ENCODE data around the gene CABLES1.
"Not testable (repeated sequence)": the region's sequence is repeated elsewhere in the genome, so short reads cannot be mapped to it uniquely, and the experiment has no call there.

The CABLES1 gene

GRCh38 chr18:23247896-23248295 lies 112.6 kb downstream of the CABLES1 start:
- no peak for DNase-seq

DNA sequence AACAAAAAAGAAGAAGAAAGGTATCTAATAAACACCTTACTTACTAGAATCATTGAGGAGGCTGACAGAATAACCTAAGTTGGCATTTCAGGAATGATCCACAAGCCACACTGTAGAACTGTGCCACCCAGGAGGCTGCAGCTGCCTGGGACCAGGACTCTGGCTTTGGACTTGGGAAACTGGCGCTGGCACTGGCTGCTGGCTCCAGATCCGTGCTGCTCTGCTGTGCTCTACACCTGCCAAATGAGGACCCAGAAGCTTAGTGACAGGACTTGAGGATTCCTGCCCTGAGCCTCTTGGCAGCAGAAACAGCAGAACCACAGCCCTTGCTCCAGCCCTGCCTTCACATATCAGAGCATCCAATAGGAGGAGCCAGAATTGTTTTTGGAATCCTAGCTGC lies 113.5 kb downstream of the CABLES1 start:
- no peak for DNase-seq

DNA sequence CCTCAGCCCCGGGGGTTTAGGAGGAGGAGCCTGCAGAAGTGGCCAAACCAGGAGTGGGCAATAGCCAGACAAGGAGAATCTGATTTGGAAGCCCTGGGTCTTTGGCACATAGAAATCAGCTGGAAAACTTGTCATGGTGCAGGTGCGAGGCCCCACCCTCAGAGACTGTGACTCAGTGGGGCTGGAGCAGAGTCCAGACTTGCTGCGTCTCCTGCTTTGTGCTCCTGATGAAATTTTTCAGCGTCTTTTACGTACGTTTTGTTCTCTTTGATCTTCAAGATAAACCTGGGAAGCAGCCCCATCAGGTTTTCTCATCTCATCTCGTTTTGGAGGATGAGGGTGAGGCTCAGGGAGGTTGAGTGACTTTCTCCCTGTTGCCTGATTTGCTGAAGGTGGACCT lies 114.1 kb downstream of the CABLES1 start:
- DNase-seq = no peak

- peak; percentile 47 for DNase-seq
These were observed 115.8 kb downstream of the CABLES1 start for GRCh38 chr18:23250893-23251656.

- DNase-seq = no peak
These were observed 118.3 kb downstream of the CABLES1 start for GRCh38 chr18:23253630-23254029.

DNA sequence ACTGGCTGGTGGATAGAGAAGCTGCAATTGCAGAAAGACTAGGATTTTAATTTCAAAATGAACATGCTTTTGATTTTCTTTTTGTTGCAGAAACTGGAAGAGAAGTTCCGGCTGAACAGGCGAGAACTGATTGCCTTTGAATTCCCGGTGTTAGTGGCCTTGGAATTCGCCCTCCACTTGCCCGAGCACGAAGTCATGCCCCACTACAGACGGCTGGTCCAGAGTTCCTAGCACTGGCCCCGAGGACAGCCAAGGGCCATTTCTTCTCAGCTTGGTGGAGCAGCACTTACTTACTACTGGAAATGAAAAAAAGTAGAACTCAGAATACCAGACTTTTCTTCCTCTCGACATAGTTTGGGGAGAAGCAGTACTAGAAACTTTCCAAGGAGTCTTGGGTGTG lies 121.9 kb downstream of the CABLES1 start:
- DNase-seq = no peak

DNA sequence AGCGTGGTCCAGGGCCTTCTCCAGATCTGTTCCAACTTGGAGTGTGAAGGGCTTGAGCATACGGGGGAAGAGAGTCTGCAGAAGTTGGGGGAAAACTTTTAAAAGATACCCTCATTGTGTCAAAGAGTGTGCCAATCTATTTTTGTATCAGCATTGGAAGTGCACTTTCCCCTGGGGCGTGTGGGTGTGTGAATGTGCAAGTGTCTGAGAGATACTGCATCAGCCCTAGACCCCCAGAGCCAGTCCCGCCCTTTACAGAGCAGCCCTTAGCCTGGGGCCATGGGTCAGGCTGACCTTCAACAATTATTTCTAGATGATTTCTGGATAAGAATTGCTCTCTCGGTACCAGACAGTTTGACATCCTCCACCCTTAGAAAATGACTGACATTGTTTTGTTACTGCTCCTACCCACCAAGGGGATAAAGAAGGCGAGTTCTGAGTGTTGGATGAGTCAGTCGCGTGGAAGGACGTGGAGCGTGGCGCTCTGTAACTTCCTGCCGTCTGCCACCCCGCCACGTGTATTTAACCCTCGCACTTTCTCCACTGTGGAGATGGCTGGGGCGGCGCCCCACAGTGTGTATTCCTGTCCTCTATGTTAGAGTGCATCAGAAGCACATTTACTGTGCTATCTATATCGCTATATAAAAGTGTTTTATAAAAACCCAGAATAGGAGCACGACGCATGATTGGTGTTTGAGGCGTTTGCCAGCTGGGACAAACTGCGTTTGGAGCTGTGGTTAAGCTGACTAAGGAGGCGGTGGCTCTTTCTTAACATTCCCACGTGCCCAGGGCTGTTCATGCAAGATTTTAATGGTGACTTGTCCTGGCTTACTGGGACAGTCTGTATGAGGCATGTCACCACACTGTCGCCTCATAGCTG lies 122.6 kb downstream of the CABLES1 start:
- peak; percentile 52 for DNase-seq

- DNase-seq = no peak
These were observed 123.5 kb downstream of the CABLES1 start for GRCh38 chr18:23258566-23259469.

DNA sequence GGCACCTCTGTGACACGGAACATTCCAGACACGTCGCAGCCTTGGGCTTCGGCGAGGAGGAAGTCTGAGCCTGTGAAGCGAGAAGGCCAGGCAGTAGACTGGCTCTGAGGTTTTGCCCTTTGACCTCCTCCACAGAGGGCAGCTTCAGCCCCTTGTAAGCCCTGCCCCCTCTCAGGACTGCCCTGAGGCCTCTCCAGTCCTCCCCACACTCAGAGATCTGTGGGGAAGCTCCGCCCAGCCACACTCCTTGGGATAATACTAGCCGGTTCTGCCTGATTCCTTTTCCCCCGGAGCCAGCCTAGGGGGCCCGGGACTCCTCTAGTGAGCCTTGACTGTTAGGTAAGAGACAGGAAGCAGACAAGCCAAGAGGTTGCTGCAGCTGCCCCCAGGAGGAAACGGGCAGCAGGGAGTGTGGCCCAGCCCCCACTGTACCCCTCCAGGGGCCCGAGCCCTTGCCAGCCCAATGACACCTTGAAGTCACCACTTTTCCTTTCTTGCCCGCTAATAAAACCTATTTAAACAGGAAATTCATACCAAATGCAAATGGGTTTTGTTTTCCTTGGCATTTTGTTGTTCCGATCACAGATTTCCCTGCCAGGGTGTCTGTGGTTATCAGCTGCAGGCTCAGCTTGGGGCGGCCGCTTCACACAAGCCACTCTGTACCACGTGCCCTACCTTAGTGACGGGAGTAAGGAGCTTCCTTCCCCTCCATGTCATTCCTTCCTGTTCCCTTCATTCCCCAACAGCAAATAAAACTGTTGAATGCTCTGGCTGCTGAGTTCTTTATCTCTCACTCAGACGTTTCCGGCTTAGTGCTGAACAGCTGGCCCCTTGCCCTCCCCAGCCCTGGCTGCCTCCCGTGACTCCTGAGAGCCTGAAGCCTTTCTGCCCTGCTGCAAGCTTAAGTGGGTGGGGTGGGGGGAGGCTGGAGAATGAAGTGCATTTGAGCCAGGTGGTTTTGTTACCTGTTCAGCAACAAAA lies 124.7 kb downstream of the CABLES1 start:
- peak; percentile 35 for DNase-seq

DNA sequence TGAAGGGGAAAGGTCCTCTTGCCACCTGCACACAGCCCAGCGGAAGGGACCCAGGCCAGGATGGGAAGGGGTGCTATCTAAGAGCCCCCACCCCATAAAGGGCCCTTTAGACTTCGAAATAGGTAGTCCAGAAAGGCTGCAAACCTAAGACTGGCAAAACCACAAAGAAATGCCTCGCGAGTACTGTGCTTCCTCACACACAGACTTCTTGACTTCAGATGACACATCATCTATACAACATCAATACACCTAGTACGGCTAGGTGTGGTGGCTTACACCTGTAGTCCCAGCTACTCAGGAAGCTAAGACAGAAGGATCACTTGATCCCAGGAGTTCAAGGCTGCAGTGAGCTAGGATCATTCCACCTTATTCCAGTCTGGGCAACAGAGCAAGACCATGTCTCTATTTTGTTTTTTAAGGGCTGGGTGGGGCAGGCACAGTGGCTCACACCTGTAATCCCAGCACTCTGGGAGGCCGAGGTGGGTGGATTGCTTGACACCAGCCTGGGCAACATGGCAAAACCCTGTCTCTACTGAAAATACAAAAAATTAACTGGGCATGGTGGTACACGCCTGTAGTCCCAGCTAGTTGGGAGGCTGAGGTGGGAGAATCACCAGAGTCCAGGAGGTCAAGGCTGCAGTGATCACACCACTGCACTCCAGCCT lies 125.8 kb downstream of the CABLES1 start:
- DNase-seq = no peak

- DNase-seq = no peak
These were observed 128.4 kb downstream of the CABLES1 start for GRCh38 chr18:23263551-23264235.

DNA sequence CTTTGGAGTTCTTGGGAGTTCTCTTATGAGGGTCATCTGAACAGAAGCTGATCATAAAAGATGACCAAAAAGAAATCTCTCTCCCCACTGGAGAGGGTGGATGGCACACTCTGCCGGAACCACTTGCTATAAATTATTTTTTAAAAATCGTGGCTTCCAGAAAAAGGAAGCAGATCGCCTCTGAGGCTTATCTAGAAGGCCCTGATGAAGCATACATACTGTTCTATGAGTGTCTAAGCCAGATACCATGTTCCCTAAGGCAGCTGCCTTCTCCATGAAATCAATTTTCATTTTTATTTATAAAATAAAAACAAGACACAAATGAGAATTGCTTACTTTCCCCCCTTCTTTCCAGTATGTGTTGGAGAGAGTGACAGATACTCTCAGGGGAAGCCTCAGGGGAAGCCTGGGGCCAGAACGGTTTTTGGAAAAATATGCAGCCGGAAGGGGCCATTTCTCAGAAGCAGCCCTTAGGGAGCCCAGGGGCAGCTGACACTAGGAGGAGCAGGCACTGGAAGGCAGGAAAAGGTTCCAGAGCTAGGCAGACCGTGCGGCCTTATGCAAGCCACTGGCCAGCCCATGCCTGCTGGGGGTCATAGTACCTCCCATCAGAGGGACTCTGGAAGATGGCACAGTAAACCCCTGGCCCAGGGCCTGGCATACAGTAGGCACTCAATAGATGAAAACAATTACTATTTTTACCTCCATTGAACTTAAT lies 130.6 kb downstream of the CABLES1 start:
- DNase-seq = no peak

DNA sequence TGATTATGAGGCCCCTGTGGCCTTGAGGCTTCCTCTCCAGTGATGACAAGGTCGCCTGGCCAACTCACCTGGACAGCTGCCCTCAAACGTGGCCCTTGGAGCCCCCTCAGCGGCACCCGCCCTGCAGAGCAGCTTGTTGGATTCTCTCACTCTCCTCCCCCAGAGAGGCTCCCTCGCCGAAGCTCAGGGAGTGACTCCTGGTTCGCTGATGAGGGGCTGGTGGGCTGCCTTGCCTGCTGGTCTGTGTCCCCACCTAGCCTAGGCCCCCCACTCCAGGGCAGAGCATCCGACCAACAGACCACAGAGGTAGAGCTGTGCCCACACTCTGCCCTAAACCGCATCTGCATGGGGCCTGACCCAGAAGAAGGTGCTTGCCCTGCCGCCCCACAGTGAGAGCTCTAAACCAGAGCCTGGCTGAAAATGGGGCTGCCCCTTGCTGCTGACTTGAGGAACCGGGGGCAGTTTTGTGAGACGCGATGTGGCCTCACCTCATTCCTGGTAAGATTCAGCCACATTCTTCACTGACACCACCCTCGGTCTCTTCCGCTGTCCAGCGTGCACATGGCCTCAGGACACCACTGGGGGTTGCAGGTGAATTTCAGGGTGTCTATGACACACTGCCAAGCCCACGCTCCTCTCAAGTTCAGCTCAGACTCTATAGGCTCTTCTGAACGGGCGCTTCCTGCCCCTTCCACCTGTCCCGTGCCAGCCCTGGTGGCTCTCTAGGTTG lies 131.6 kb downstream of the CABLES1 start:
- no peak for DNase-seq

- DNase-seq = no peak
These were observed 132.1 kb downstream of the CABLES1 start for GRCh38 chr18:23267447-23267776.

DNA sequence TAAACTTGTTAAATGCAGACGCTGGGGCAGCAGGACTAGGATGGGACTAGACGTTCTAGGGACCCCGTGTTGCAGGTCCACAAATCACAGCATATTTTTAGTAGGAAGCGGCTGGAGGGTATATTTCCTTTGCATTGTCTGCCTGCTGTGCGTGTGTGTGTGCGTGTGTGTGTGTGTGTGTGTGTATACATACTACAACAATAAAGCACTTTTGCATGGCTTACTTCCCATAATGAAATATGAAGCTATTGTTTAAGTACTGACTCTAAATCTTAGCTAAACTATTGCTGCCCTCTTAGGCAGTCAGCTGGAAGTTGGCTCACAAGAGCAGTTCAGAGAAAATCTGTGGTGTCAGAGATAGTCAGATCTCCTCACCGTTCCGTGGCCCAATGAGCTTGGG lies 133.4 kb downstream of the CABLES1 start:
- no peak for DNase-seq

DNA sequence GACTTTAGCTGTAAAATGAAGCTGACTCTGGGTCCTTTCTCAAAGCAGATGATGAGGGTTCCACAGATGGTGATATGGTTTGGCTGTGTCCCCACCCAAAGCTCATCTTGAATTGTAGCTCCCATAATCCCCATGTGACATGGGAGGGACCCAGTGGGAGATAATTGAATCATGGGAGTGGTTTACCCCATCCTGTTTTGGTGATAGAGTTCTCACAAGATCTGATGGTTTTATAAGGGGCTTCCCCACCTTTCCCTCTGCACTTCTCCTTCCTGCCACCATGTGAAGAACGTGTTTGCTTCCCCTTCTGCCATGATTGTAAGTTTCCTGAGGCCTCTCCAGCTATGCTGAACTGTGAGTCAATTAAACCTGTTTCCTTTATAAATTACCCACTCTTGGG lies 133.8 kb downstream of the CABLES1 start:
- DNase-seq = not testable (repeated sequence)

DNA sequence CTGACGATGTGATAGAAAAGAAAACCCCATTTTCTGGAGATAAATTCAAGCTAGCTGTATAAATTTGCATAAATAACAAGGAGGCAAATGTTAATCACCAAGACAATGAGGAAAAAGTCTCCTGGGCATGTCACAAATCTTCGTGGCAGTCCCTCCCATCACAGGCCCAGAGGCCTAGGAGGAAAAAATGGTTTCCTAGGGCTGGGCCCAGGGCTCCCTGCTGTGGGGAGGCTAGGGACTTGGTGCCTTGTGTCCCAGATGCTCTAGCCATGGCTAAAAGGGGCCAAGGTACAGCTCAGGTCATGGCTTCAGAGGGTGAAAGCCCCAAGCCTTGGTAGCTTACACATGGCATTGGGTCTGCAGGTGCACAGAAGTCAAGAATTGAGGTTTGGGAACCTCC lies 134.6 kb downstream of the CABLES1 start:
- no peak for DNase-seq

DNA sequence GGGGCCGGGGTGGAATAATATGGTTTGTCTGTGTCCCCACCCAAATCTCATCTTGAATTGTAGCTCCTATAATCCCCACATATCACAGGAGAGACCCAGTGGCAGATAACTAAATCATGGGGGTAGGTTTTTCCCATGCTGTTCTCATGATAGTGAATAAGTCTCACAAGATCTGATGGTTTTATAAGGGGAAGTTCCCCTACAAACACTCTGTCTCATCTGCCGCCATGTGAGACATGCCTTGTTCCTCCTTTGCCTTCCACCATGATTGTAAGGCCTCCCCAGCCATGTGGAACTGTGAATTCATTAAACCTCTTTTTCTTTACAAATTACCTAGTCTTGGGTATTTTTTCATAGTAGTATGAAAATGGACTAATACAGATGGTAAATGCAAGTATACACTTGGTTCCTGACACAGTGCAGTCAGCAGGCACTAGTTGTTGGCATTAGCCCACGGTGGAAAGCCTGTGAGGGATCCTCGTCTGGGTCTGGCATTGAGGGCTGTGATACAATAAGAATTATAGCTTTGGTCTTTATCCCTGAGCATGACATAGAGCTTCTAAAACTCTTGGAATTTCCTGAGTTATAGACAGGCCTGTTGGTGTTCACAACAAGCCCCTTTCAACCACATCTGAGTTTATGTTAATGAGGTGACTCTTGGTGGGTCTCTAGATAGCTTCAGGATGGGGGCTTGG lies 135.8 kb downstream of the CABLES1 start:
- no peak for DNase-seq
